CD4-positive, alpha-beta memory T cell (primary cell): ENCODE measurements around the gene PTH1R. TPM values are rescaled to one million over a fixed set of nuclear protein-coding genes. Genes with fewer than 3 reads are reported as not detected.

ENCODE experiments used
- CTCF ChIA-PET: fragments of 350-600 bp; sonication (Branson Sonifier 250); formaldehyde crosslinking; loops from one replicate; lab custom pipeline; 2021; ENCODE audit warnings: inconsistent platforms; ENCODE audit not compliant: partially characterized antibody; lab: Charles Lee
- POLR2A ChIA-PET: fragments of 350-600 bp; sonication (Branson Sonifier 250); formaldehyde crosslinking; loops from one replicate; lab custom pipeline; 2021; ENCODE audit not compliant: partially characterized antibody; lab: Charles Lee
- DNase-seq, 5 donors: peaks; one replicate each; pipeline versions ENCODE4 v3.0.0 to v3.0.0-alpha.2; 2020 to 2022; ENCODE audit warnings: mixed read lengths in 1 of 5
- H3K27ac ChIP-seq: one replicate; pipeline ENCODE4 v1.7.0; 2013; ENCODE audit warnings: low read depth, low read length
- H3K27me3 ChIP-seq: 2 replicates; pipeline ENCODE4 v1.7.0; 2013; ENCODE audit warnings: mild to moderate bottlenecking, low read length, moderate library complexity; ENCODE audit not compliant: insufficient read depth
- H3K36me3 ChIP-seq: 2 replicates; pipeline ENCODE4 v1.7.0; 2013; ENCODE audit warnings: mild to moderate bottlenecking, low read length, moderate library complexity; ENCODE audit not compliant: insufficient read depth
- H3K4me1 ChIP-seq: 2 replicates; pipeline ENCODE4 v1.7.0; 2013; ENCODE audit warnings: mild to moderate bottlenecking, low read length, moderate library complexity; ENCODE audit not compliant: insufficient read depth
- H3K4me3 ChIP-seq, 2 donors: one replicate each; pipeline ENCODE4 v1.7.0; 2013; ENCODE audit warnings: low read length in 2 of 2, mild to moderate bottlenecking in 1 of 2
- H3K9me3 ChIP-seq, 2 donors: one replicate each; pipeline ENCODE4 v1.7.0; 2013; ENCODE audit warnings: low read length in 2 of 2, control low read depth in 1 of 2; ENCODE audit not compliant: control insufficient read depth in 1 of 2
- H3K27ac Mint-ChIP-seq, 7 donors: one replicate each; pipeline ENCODE4 v1.8.0; 2020 to 2021; ENCODE audit warnings: mixed read lengths in 7 of 7, mild to moderate bottlenecking in 6 of 7, inconsistent platforms in 3 of 7, moderate library complexity in 3 of 7
- H3K27me3 Mint-ChIP-seq, 2 donors: one replicate each; pipeline ENCODE4 v1.8.0; 2020 to 2021; ENCODE audit warnings: mixed read lengths in 2 of 2
- H3K36me3 Mint-ChIP-seq, 2 donors: one replicate each; pipeline ENCODE4 v1.8.0; 2020 to 2021; ENCODE audit warnings: mixed read lengths in 2 of 2, inconsistent platforms in 1 of 2, mild to moderate bottlenecking in 1 of 2
- H3K4me1 Mint-ChIP-seq, 4 donors: one replicate each; pipeline ENCODE4 v1.8.0; 2020 to 2021; ENCODE audit warnings: mixed read lengths in 4 of 4, mild to moderate bottlenecking in 1 of 4
- H3K4me3 Mint-ChIP-seq, 8 donors: one replicate each; pipeline ENCODE4 v1.8.0; 2020 to 2021; ENCODE audit warnings: mixed read lengths in 8 of 8, mild to moderate bottlenecking in 7 of 8, moderate library complexity in 6 of 8, inconsistent platforms in 3 of 8
- H3K9me3 Mint-ChIP-seq, 8 donors: one replicate each; pipeline ENCODE4 v1.8.0; 2020 to 2021; ENCODE audit warnings: mixed read lengths in 8 of 8, mild to moderate bottlenecking in 5 of 8, inconsistent platforms in 3 of 8, moderate library complexity in 1 of 8
- intact Hi-C: fragments of 100-400 bp; cut with micrococcal nuclease; formaldehyde crosslinking; loops from one replicate; pipeline ENCODE4 v1.15.1; 2023
- polyA plus RNA-seq, 2 donors: library from polyadenylated mRNA; unstranded; fragments of 300-500 nt; fragmentation: Illumina TruSeq; gene quantifications; one replicate each; pipeline ENCODE4 v1.2.3, GENCODE V29; 2021
- total RNA-seq, 2 experiments: library from RNA; stranded (reverse); gene quantifications; one replicate each; pipeline ENCODE4 v1.2.3, GENCODE V29; 2021

The PTH1R gene
- total and polyA plus RNA-seq, 4 experiments from 2014 or later: not detected

DNA sequence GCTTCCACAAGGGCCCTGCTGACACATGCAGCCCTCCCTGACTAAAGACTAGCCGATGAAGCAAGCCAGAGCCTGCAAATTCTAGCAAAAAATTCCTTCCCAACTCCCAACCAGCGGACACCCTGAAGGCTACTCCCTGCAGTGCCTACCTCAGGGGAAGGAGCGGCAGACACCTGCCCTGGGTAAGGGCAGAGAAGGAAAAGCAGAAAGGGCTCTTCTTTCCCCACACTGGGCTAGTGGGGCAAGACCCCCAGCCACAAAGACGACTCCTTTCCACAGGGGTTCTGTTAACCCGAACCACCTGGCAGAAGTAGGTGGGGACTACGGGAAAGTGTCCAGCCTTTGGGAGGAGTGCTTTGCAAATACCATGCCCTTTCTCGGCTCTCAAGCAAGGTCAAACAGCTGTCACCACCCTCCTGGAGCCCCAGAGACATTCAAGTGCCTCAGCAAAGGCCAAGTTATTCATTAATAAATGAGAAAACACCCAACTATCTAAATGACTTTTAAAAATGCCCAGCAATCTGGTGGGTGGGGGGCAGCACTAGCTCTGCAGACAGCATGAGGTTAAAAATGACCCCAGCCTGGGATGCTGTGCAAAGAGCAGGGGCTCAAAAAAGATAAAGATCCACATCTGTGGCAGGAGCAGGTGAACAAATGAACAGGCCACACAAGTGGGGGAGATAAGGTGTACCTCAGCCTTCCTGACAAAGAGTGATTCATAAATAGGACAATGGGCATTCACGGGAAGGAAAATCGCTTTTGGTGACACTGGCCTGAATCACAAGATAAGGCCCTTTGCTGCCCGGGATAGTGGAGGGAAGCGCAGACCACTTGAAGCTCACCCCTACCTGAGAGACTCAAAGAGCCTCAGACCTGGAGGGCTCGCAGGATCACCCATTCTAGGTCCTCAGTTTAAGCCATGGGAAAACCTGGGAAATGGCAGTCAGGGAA is 66.0 kb downstream of the PTH1R start:
- Histone ChIP-seq H3K4me3 (no peak overlapping the region), H3K27ac (no peak overlapping the region), H3K4me1 (peaks cover 46% of the 10 kb centered on the region), H3K36me3 (peaks cover 21% of the 10 kb centered on the region), H3K9me3 (no peaks in the 10 kb centered on the region), H3K27me3 (no peaks in the 10 kb centered on the region)
- H3K4me3 Mint-ChIP-seq: no peak overlapping the region
- intact Hi-C loops: no loop called here
- peaks cover 0 to 4% (median 0%) of the 10 kb centered on the region in 8 donors for H3K9me3 Mint-ChIP-seq
- peaks cover 15 to 42% of the 10 kb centered on the region in 2 donors for H3K36me3 Mint-ChIP-seq
- CTCF ChIA-PET: interaction anchor here (0.6 kb wide), 1 partner anchor 20 kb away, joined by 3 read pairs; no protein-coding TSS in a partner anchor
- POLR2A ChIA-PET: interaction anchor here (1.0 to 1.1 kb wide), 2 partner anchors 36 to 78 kb away, joined by 3 to 4 read pairs; partner anchors contain the start of gene NBEAL2
- H3K27ac Mint-ChIP-seq: peak overlapping the region in 5 of 7 donors; percentile 52 to 95 (median 68)
- H3K4me1 Mint-ChIP-seq: peaks cover 54 to 80% (median 67%) of the 10 kb centered on the region in 4 donors
- no peak for DNase-seq
- H3K27me3 Mint-ChIP-seq: no peaks in the 10 kb centered on the region

DNA sequence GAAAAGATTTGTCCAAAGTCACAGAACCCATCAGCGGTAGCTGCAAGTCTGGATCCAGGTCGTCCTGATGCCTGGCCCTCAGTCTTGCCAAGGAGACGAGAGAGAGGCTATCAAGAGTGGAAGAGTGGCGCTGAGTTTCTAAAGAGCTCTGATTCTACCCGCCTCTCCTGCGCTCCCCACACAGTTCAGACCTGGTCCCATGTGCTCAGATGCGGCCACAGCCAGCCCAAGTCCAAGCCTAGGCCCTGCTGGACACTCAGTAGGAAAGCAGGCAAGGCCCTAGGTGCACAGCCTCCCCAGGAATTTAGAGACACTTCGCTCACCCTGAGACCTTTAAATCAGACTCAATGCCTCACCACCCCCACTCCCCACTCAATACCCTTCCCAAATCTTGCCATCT is 66.7 kb downstream of the PTH1R start:
- POLR2A ChIA-PET: interaction anchor here (0.9 to 1.1 kb wide), 3 partner anchors 9 to 77 kb away, joined by 3 to 4 read pairs (median 3); no protein-coding TSS in a partner anchor
- no peak for DNase-seq
- intact Hi-C loops: no loop called here

DNA sequence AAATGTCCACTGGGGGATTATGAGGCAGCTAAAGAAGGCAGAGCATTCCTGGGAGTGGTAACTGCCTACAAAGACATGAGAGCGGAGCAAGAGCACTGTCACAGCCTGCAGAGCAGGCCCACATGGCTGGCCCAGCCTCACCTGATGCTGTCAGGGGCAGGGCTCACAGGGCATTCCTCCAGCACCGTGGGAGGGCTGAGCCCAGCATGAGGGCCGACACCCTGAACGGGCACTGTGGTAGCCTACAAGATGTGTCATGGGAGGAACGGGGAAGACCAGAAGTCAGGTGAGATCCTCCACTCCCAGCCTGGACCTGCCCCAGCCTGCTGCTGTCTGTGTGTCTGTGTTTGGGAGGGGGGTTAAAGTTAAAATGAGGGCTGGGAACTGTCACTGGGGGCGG is 68.9 kb downstream of the PTH1R start:
- Histone ChIP-seq H3K4me1 (peaks cover 73% of the 10 kb centered on the region), H3K27me3 (no peaks in the 10 kb centered on the region), H3K36me3 (no peaks in the 10 kb centered on the region), H3K4me3 (no peak overlapping the region), H3K9me3 (no peaks in the 10 kb centered on the region), H3K27ac (peak overlapping the region; percentile 69)
- Mint-ChIP-seq H3K27ac (peak overlapping the region; percentile 95 to 99 (median 97)), H3K4me3 (peak overlapping the region in 7 of 8 donors; percentile 18 to 82 (median 59)), H3K9me3 (peaks cover 0 to 2% (median 0%) of the 10 kb centered on the region in 8 donors), H3K36me3 (peaks cover 0 to 20% of the 10 kb centered on the region in 2 donors), H3K4me1 (peaks cover 61 to 90% (median 75%) of the 10 kb centered on the region in 4 donors), H3K27me3 (no peaks in the 10 kb centered on the region)
- POLR2A ChIA-PET: interaction anchor here (1.5 to 4.2 kb wide), 7 partner anchors 13 to 51 kb away, joined by 6 to 116 read pairs (median 19); partner anchors contain the start of genes CCDC12 and NBEAL2
- CTCF ChIA-PET: interaction anchor here (0.9 to 2.0 kb wide), 9 partner anchors 13 to 377 kb away, joined by 3 to 12 read pairs (median 3); no protein-coding TSS in a partner anchor
- intact Hi-C loops: no loop called here
- DNase-seq: no peak

More for the DNA sequence above, 66.7 kb downstream of the PTH1R start:
- no peaks in the 10 kb centered on the region for H3K9me3 ChIP-seq
- no peak overlapping the region for H3K4me3 ChIP-seq
- Mint-ChIP-seq H3K9me3 (peaks cover 0 to 4% (median 0%) of the 10 kb centered on the region in 8 donors), H3K4me1 (peaks cover 57 to 82% (median 69%) of the 10 kb centered on the region in 4 donors), H3K27me3 (no peaks in the 10 kb centered on the region), H3K36me3 (peaks cover 10 to 37% of the 10 kb centered on the region in 2 donors), H3K4me3 (peak overlapping the region in 1 of 8 donors; percentile 58), H3K27ac (peak overlapping the region in 6 of 7 donors; percentile 74 to 98 (median 88))
- CTCF ChIA-PET: interaction anchor here (0.6 kb wide), 1 partner anchor 21 kb away, joined by 3 read pairs; no protein-coding TSS in a partner anchor
- peaks cover 53% of the 10 kb centered on the region for H3K4me1 ChIP-seq
- peaks cover 14% of the 10 kb centered on the region for H3K36me3 ChIP-seq
- H3K27ac ChIP-seq: no peak overlapping the region
- no peaks in the 10 kb centered on the region for H3K27me3 ChIP-seq

DNA sequence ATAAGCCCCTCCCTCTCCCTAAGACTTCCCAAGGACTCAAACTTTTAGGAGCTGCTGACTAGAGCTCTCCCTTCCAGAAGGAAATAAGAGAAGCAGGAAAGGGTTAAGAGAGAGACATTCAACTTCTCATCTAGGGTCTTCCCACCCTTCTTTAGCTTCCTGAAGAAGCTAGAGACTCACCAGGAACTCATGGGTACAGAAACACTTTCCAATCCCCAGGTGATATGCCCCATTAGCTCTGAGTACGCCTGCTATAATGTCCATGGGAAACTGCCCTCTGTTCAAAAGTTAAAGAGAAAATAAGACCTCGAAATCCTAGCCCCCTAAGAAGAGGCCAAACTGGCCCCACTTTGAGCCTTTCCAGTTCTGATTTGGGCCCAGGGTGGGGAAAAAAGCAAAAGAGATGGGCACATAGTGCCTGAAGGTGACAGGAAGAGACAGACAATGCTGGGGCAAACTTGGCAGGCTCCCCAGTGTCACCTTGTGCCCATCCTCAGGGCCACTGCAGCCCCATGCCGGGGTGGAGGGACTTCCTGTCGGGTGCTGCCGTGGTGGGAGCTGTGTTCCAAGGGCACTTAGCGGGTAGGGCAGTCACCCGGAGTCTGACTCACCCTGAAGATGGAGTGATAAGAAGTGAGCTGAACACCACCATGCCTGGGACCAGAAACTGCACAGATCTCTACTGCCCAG is 69.5 kb downstream of the PTH1R start:
- peaks cover 64 to 93% (median 78%) of the 10 kb centered on the region in 4 donors for H3K4me1 Mint-ChIP-seq
- intact Hi-C loops: no loop called here

DNA sequence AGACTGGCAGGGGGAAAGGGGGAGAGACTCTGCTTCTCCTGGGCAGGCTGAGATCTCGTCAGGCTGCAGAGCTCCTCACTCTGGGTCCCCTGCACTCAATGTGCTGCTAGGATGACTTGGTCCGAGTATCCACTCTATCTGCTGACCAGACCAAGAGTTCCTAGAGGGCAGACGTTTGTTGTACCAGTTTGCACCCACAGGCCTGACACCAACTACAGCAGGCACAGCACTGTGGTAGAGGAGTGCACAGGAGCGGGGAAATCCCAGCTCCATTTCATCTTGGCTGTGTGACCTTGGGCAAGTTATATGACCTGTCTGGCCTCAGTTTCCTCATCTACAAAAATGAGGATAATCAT is 70.0 kb downstream of the PTH1R start:
- Mint-ChIP-seq H3K4me1 (peaks cover 66 to 94% (median 79%) of the 10 kb centered on the region in 4 donors), H3K9me3 (peaks cover 0 to 2% (median 0%) of the 10 kb centered on the region in 8 donors), H3K27ac (peak overlapping the region; percentile 95 to 99 (median 97)), H3K27me3 (no peaks in the 10 kb centered on the region), H3K4me3 (peak overlapping the region; percentile 56 to 85 (median 78)), H3K36me3 (peaks cover 0 to 19% of the 10 kb centered on the region in 2 donors)
- ChIA-PET POLR2A (interaction anchor here (0.7 to 4.2 kb wide), 16 partner anchors 9 to 217 kb away, joined by 3 to 116 read pairs (median 6); partner anchors contain the start of genes CCDC12, NBEAL2 and SETD2), CTCF (interaction anchor here (0.9 to 2.3 kb wide), 14 partner anchors 11 to 376 kb away, joined by 3 to 12 read pairs (median 6); partner anchors contain the start of gene NBEAL2)
- Histone ChIP-seq H3K27ac (peak overlapping the region; percentile 69), H3K27me3 (no peaks in the 10 kb centered on the region), H3K9me3 (no peaks in the 10 kb centered on the region), H3K4me1 (peaks cover 81% of the 10 kb centered on the region), H3K36me3 (no peaks in the 10 kb centered on the region), H3K4me3 (peak overlapping the region; percentile 7 to 15)
- DNase-seq: no peak
- intact Hi-C loops: no loop called here

More for the DNA sequence above, 69.5 kb downstream of the PTH1R start:
- CTCF ChIA-PET: interaction anchor here (0.9 to 2.3 kb wide), 15 partner anchors 11 to 377 kb away, joined by 3 to 12 read pairs (median 5); partner anchors contain the start of gene NBEAL2
- H3K27ac ChIP-seq: peak overlapping the region; percentile 69
- H3K4me3 Mint-ChIP-seq: peak overlapping the region; percentile 73 to 85 (median 78)
- DNase-seq: peak; percentile 61 to 93 (median 64)
- POLR2A ChIA-PET: interaction anchor here (0.7 to 4.2 kb wide), 15 partner anchors 10 to 217 kb away, joined by 3 to 116 read pairs (median 6); partner anchors contain the start of genes CCDC12, NBEAL2 and SETD2
- H3K9me3 Mint-ChIP-seq: peaks cover 0 to 2% (median 0%) of the 10 kb centered on the region in 8 donors
- H3K4me1 ChIP-seq: peaks cover 76% of the 10 kb centered on the region
- H3K27ac Mint-ChIP-seq: peak overlapping the region; percentile 95 to 99 (median 97)
- H3K27me3 ChIP-seq: no peaks in the 10 kb centered on the region
- H3K36me3 ChIP-seq: no peaks in the 10 kb centered on the region
- H3K27me3 Mint-ChIP-seq: no peaks in the 10 kb centered on the region
- H3K36me3 Mint-ChIP-seq: peaks cover 0 to 20% of the 10 kb centered on the region in 2 donors
- peak overlapping the region in 1 of 2 donors; percentile 7 for H3K4me3 ChIP-seq
- no peaks in the 10 kb centered on the region for H3K9me3 ChIP-seq
